HEK293 (cell line): ENCODE data around the gene OTP.
A peak's percentile ranks its signal among the peaks of the same experiment; 100 is the strongest.

Experiments
- KLF16 ChIP-seq: fragments of 450-650 bp; formaldehyde crosslinking; IDR thresholded peaks from 2 replicates; pipeline ENCODE4 v1.5.1; 2017; ENCODE audit warnings: missing biosample characterization, missing genetic modification characterization
- KLF8 ChIP-seq: fragments of 450-650 bp; formaldehyde crosslinking; IDR thresholded peaks from 2 replicates; pipeline ENCODE4 v1.5.1; 2016; ENCODE audit warnings: missing biosample characterization, missing genetic modification characterization
- MZF1 ChIP-seq: fragments of 450-650 bp; formaldehyde crosslinking; IDR thresholded peaks from 2 replicates; pipeline ENCODE4 v1.5.1; 2017; ENCODE audit warnings: missing biosample characterization, missing genetic modification characterization, borderline replicate concordance
- SP7 ChIP-seq: fragments of 450-650 bp; formaldehyde crosslinking; IDR thresholded peaks from 2 replicates; pipeline ENCODE4 v1.5.1; 2016; ENCODE audit warnings: missing biosample characterization, missing genetic modification characterization
- TRIM28 ChIP-seq: IDR thresholded peaks from 2 replicates; pipeline ENCODE4 v1.6.1; 2011; ENCODE audit warnings: low read length, control low read depth, borderline replicate concordance
- ZBTB1 ChIP-seq: fragments of 450-650 bp; formaldehyde crosslinking; IDR thresholded peaks from 2 replicates; pipeline ENCODE4 v1.5.1; 2016; ENCODE audit warnings: missing biosample characterization, missing genetic modification characterization
- ZBTB20 ChIP-seq: fragments of 450-650 bp; formaldehyde crosslinking; IDR thresholded peaks from 2 replicates; pipeline ENCODE4 v1.5.1; 2016; ENCODE audit warnings: missing biosample characterization, missing genetic modification characterization
- ZFHX2 ChIP-seq: fragments of 450-650 bp; formaldehyde crosslinking; conservative IDR thresholded peaks from 2 replicates; pipeline ENCODE4 v1.5.1; 2016; ENCODE audit warnings: missing biosample characterization, missing genetic modification characterization
- ZNF2 ChIP-seq: fragments of 450-650 bp; formaldehyde crosslinking; IDR thresholded peaks from 2 replicates; pipeline ENCODE4 v1.5.1; 2016; ENCODE audit warnings: missing biosample characterization, missing genetic modification characterization
- ZNF223 ChIP-seq: fragments of 450-650 bp; formaldehyde crosslinking; IDR thresholded peaks from 2 replicates; pipeline ENCODE4 v1.5.1; 2016; ENCODE audit warnings: missing biosample characterization, missing genetic modification characterization
- ZNF423 ChIP-seq: fragments of 450-650 bp; formaldehyde crosslinking; IDR thresholded peaks from 2 replicates; pipeline ENCODE4 v1.5.1; 2016; ENCODE audit warnings: missing biosample characterization, missing genetic modification characterization
- ZNF426 ChIP-seq: fragments of 450-650 bp; formaldehyde crosslinking; IDR thresholded peaks from 2 replicates; pipeline ENCODE4 v1.5.1; 2017; ENCODE audit warnings: missing biosample characterization, missing genetic modification characterization, mild to moderate bottlenecking, inconsistent platforms, moderate library complexity
- ZNF600 ChIP-seq: fragments of 450-650 bp; formaldehyde crosslinking; IDR thresholded peaks from 2 replicates; pipeline ENCODE4 v1.5.1; 2016; ENCODE audit warnings: missing biosample characterization, missing genetic modification characterization
- ZNF624 ChIP-seq: fragments of 450-650 bp; formaldehyde crosslinking; IDR thresholded peaks from 2 replicates; pipeline ENCODE4 v1.5.1; 2017; ENCODE audit warnings: missing biosample characterization, missing genetic modification characterization
- ZNF626 ChIP-seq: fragments of 450-650 bp; sonication (Bioruptor Pico); formaldehyde crosslinking; IDR thresholded peaks from 2 replicates; pipeline ENCODE4 v1.5.1; 2018; ENCODE audit warnings: missing biosample characterization, missing genetic modification characterization, inconsistent platforms
- ZNF658 ChIP-seq: fragments of 450-650 bp; formaldehyde crosslinking; IDR thresholded peaks from 2 replicates; pipeline ENCODE4; 2016; ENCODE audit warnings: missing biosample characterization, missing genetic modification characterization
- ZNF747 ChIP-seq: fragments of 450-650 bp; formaldehyde crosslinking; IDR thresholded peaks from 2 replicates; pipeline ENCODE4 v1.5.1; 2016; ENCODE audit warnings: missing biosample characterization, missing genetic modification characterization
- ZNF843 ChIP-seq: fragments of 450-650 bp; formaldehyde crosslinking; IDR thresholded peaks from 2 replicates; pipeline ENCODE4 v1.5.1; 2016; ENCODE audit warnings: missing biosample characterization, missing genetic modification characterization
- TF ChIP-seq, protein P1 (sequence below): fragments of 450-650 bp; formaldehyde crosslinking; IDR thresholded peaks from 2 replicates; pipeline ENCODE4 v1.5.1; 2016; ENCODE audit warnings: missing biosample characterization, missing genetic modification characterization
- TF ChIP-seq, protein P2 (sequence below): fragments of 450-650 bp; formaldehyde crosslinking; conservative IDR thresholded peaks from 2 replicates; pipeline ENCODE4 v1.5.1; 2016; ENCODE audit warnings: low read depth, missing biosample characterization, missing genetic modification characterization
- TF ChIP-seq, protein P3 (sequence below): fragments of 450-650 bp; formaldehyde crosslinking; IDR thresholded peaks from 2 replicates; pipeline ENCODE4 v1.5.1; 2016; ENCODE audit warnings: missing biosample characterization, missing genetic modification characterization, borderline replicate concordance
- TF ChIP-seq, protein P4 (sequence below): fragments of 450-650 bp; formaldehyde crosslinking; IDR thresholded peaks from 2 replicates; pipeline ENCODE4 v1.5.1; 2016; ENCODE audit warnings: missing biosample characterization, missing genetic modification characterization, borderline replicate concordance
- TF ChIP-seq, protein P5 (sequence below): fragments of 450-650 bp; formaldehyde crosslinking; IDR thresholded peaks from 2 replicates; pipeline ENCODE4 v1.5.1; 2016; ENCODE audit warnings: missing biosample characterization, missing genetic modification characterization

Gene OTP

DNA sequence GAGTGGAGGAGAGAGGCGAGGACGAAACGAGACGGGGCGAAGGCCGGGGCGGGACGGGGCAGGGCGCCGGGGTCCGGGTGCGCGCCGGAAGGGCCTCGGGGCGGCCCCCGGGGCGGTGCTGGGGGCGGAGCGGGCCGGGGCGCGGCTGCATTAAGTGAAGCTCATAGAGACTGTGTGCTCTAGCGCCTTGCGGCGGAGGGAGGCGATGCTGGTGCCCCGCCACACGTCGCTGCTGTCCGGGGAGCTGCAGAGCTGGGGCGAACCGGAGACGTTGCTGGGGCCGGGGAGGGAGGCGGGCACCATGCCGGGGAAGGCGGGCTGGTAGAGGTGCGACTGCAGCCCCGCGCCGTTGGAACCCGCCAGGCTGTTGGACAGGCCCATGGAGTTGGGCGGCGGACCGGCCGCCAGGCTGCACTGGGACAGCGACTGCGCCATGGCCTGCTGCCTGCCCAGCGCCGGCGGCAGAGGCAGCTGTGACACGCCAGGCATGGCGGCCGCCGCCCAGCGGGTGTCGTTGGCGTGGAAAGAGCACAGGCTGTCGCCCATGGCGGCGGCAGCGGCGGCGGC, 8.3 kb downstream of the OTP start (continued):
- TF ChIP-seq ZNF843 (tag by site-specific recombination), result no peak
- peak; percentile 76; the same call in 1 of the 2 replicates for TF ChIP-seq KLF8 (tag by site-specific recombination)
- no peak for TF ChIP-seq ZNF223 (tag by site-specific recombination)
- TF ChIP-seq ZNF626 (tag by site-specific recombination), result no peak
- TF ChIP-seq, protein P1, sequence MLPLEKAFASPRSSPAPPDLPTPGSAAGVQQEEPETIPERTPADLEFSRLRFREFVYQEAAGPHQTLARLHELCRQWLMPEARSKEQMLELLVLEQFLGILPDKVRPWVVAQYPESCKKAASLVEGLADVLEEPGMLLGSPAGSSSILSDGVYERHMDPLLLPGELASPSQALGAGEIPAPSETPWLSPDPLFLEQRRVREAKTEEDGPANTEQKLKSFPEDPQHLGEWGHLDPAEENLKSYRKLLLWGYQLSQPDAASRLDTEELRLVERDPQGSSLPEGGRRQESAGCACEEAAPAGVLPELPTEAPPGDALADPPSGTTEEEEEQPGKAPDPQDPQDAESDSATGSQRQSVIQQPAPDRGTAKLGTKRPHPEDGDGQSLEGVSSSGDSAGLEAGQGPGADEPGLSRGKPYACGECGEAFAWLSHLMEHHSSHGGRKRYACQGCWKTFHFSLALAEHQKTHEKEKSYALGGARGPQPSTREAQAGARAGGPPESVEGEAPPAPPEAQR (tag by site-specific recombination), result no peak
- TF ChIP-seq, protein P2, sequence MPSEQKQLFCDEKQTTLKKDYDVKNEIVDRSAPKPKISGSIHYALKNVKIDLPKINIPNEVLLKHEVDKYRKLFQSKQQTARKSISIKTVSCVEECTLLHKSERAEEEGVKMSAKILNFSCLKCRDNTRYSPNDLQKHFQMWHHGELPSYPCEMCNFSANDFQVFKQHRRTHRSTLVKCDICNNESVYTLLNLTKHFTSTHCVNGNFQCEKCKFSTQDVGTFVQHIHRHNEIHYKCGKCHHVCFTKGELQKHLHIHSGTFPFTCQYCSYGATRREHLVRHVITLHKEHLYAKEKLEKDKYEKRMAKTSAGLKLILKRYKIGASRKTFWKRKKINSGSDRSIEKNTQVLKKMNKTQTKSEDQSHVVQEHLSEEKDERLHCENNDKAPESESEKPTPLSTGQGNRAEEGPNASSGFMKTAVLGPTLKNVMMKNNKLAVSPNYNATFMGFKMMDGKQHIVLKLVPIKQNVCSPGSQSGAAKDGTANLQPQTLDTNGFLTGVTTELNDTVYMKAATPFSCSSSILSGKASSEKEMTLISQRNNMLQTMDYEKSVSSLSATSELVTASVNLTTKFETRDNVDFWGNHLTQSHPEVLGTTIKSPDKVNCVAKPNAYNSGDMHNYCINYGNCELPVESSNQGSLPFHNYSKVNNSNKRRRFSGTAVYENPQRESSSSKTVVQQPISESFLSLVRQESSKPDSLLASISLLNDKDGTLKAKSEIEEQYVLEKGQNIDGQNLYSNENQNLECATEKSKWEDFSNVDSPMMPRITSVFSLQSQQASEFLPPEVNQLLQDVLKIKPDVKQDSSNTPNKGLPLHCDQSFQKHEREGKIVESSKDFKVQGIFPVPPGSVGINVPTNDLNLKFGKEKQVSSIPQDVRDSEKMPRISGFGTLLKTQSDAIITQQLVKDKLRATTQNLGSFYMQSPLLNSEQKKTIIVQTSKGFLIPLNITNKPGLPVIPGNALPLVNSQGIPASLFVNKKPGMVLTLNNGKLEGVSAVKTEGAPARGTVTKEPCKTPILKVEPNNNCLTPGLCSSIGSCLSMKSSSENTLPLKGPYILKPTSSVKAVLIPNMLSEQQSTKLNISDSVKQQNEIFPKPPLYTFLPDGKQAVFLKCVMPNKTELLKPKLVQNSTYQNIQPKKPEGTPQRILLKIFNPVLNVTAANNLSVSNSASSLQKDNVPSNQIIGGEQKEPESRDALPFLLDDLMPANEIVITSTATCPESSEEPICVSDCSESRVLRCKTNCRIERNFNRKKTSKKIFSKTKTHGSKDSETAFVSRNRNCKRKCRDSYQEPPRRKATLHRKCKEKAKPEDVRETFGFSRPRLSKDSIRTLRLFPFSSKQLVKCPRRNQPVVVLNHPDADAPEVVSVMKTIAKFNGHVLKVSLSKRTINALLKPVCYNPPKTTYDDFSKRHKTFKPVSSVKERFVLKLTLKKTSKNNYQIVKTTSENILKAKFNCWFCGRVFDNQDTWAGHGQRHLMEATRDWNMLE, result no peak
- TF ChIP-seq ZNF423 (tag by site-specific recombination), result peak; percentile 55
- peak; percentile 43; the same call in 1 of the 2 replicates for TF ChIP-seq KLF16 (tag by site-specific recombination)
- TF ChIP-seq MZF1 (tag by site-specific recombination), result no peak
- TF ChIP-seq, protein P3, sequence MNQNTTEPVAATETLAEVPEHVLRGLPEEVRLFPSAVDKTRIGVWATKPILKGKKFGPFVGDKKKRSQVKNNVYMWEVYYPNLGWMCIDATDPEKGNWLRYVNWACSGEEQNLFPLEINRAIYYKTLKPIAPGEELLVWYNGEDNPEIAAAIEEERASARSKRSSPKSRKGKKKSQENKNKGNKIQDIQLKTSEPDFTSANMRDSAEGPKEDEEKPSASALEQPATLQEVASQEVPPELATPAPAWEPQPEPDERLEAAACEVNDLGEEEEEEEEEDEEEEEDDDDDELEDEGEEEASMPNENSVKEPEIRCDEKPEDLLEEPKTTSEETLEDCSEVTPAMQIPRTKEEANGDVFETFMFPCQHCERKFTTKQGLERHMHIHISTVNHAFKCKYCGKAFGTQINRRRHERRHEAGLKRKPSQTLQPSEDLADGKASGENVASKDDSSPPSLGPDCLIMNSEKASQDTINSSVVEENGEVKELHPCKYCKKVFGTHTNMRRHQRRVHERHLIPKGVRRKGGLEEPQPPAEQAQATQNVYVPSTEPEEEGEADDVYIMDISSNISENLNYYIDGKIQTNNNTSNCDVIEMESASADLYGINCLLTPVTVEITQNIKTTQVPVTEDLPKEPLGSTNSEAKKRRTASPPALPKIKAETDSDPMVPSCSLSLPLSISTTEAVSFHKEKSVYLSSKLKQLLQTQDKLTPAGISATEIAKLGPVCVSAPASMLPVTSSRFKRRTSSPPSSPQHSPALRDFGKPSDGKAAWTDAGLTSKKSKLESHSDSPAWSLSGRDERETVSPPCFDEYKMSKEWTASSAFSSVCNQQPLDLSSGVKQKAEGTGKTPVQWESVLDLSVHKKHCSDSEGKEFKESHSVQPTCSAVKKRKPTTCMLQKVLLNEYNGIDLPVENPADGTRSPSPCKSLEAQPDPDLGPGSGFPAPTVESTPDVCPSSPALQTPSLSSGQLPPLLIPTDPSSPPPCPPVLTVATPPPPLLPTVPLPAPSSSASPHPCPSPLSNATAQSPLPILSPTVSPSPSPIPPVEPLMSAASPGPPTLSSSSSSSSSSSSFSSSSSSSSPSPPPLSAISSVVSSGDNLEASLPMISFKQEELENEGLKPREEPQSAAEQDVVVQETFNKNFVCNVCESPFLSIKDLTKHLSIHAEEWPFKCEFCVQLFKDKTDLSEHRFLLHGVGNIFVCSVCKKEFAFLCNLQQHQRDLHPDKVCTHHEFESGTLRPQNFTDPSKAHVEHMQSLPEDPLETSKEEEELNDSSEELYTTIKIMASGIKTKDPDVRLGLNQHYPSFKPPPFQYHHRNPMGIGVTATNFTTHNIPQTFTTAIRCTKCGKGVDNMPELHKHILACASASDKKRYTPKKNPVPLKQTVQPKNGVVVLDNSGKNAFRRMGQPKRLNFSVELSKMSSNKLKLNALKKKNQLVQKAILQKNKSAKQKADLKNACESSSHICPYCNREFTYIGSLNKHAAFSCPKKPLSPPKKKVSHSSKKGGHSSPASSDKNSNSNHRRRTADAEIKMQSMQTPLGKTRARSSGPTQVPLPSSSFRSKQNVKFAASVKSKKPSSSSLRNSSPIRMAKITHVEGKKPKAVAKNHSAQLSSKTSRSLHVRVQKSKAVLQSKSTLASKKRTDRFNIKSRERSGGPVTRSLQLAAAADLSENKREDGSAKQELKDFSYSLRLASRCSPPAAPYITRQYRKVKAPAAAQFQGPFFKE (tag by site-specific recombination), result no peak
- TF ChIP-seq ZNF2, result peak; percentile 88
- TF ChIP-seq TRIM28, result no peak
- no peak for TF ChIP-seq ZBTB1 (tag by site-specific recombination)
- TF ChIP-seq ZNF426 (tag by site-specific recombination), result no peak
- TF ChIP-seq, protein P4, sequence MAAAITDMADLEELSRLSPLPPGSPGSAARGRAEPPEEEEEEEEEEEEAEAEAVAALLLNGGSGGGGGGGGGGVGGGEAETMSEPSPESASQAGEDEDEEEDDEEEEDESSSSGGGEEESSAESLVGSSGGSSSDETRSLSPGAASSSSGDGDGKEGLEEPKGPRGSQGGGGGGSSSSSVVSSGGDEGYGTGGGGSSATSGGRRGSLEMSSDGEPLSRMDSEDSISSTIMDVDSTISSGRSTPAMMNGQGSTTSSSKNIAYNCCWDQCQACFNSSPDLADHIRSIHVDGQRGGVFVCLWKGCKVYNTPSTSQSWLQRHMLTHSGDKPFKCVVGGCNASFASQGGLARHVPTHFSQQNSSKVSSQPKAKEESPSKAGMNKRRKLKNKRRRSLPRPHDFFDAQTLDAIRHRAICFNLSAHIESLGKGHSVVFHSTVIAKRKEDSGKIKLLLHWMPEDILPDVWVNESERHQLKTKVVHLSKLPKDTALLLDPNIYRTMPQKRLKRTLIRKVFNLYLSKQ (tag by site-specific recombination), result no peak
- TF ChIP-seq SP7, result peak; percentile 71
- no peak for TF ChIP-seq ZNF747 (tag by site-specific recombination)
- peak; percentile 76; the same call in 1 of the 2 replicates for TF ChIP-seq ZBTB20 (tag by site-specific recombination)
- TF ChIP-seq ZFHX2 (tag by site-specific recombination), result no peak; the same call in none of the 2 replicates
- TF ChIP-seq ZNF658, result no peak
- no peak for TF ChIP-seq ZNF600
- TF ChIP-seq, protein P5, sequence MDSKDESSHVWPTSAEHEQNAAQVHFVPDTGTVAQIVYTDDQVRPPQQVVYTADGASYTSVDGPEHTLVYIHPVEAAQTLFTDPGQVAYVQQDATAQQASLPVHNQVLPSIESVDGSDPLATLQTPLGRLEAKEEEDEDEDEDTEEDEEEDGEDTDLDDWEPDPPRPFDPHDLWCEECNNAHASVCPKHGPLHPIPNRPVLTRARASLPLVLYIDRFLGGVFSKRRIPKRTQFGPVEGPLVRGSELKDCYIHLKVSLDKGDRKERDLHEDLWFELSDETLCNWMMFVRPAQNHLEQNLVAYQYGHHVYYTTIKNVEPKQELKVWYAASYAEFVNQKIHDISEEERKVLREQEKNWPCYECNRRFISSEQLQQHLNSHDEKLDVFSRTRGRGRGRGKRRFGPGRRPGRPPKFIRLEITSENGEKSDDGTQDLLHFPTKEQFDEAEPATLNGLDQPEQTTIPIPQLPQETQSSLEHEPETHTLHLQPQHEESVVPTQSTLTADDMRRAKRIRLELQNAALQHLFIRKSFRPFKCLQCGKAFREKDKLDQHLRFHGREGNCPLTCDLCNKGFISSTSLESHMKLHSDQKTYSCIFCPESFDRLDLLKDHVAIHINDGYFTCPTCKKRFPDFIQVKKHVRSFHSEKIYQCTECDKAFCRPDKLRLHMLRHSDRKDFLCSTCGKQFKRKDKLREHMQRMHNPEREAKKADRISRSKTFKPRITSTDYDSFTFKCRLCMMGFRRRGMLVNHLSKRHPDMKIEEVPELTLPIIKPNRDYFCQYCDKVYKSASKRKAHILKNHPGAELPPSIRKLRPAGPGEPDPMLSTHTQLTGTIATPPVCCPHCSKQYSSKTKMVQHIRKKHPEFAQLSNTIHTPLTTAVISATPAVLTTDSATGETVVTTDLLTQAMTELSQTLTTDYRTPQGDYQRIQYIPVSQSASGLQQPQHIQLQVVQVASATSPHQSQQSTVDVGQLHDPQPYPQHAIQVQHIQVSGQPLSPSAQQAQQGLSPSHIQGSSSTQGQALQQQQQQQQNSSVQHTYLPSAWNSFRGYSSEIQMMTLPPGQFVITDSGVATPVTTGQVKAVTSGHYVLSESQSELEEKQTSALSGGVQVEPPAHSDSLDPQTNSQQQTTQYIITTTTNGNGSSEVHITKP, result 0 out of 2 replicates have a peak, but pooled peaks have one; percentile 47
- TF ChIP-seq ZNF624, result no peak
